ENCODE data around the gene CTDSPL2.
A peak's percentile ranks its signal among the peaks of the same experiment; 100 is the strongest.

The CTDSPL2 gene

DNA sequence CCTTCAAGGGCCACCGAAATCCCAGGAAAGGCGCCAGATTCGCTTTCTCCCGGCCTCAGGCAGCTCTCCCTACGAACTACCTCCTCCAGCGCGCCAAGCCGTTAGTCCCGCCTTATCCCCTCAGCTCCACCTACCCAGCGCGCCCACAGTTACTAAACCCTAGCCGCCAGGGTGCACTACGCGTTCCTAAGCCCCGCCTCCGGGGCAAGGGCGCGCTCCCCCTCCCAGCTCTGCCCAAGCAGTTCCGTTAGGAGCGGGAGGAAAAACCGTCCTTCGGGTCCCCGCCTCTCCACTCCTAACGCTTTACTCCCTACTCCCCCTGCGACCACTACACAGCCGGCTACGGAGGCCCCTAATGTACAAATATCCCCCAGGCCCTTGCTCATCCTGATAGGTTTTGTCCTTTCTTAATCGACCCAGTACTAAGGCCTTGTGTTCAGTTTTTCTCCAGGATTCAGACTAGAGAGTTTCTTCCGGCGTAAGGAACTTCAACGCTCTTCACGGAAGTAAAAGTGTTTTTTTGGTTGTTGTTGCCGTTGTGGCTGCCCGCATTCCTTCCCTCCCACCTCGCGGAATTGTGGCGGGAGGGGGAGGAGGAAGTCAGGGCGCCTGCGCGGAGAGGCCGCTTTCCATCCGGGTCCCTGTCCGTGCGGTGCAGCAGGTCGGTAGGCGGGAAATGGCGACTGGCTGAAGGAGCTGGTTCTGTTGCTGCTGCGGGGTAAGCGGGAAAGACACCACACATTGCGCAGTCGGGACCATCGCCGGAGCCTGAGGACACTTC lies at the start of gene CTDSPL2:
TSS of gene CTDSPL2 (plus strand) at position 655 of the 781 bp plus-strand sequence. CDS start 31,386 bp downstream, outside the sequence.
- peak; percentile 97 for DNase-seq (ENCODE audit: low read depth)
- peak within 1 kb of the TSS; percentile 79 for H3K4me3 ChIP-seq (ENCODE audit: low read length)
- TF ChIP-seq, protein P1, sequence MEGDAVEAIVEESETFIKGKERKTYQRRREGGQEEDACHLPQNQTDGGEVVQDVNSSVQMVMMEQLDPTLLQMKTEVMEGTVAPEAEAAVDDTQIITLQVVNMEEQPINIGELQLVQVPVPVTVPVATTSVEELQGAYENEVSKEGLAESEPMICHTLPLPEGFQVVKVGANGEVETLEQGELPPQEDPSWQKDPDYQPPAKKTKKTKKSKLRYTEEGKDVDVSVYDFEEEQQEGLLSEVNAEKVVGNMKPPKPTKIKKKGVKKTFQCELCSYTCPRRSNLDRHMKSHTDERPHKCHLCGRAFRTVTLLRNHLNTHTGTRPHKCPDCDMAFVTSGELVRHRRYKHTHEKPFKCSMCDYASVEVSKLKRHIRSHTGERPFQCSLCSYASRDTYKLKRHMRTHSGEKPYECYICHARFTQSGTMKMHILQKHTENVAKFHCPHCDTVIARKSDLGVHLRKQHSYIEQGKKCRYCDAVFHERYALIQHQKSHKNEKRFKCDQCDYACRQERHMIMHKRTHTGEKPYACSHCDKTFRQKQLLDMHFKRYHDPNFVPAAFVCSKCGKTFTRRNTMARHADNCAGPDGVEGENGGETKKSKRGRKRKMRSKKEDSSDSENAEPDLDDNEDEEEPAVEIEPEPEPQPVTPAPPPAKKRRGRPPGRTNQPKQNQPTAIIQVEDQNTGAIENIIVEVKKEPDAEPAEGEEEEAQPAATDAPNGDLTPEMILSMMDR (conservative IDR thresholded peaks at IDR 0.05; ENCODE audit: low read depth, low read length): peak; percentile 4

DNA sequence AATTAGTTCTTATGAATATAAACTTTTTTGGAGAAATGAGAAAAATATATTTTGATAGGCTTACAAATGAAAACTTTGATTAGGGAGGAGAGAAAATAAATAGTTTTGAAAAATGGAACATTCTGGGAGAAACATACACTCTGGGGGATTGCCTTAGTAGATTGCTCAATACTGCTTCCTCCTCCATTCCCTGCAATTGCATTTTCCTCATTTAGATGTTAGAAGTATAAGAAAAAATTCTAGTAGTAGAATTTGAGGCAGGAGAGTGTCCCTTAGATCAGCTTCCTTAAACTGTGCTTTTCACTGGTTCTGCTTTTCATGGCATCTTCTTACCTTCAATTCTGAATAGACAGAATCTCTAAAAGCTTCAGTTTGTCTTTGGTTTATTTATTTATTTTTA lies 46.2 kb upstream of the CTDSPL2 start:
- DNase-seq (ENCODE audit: low read depth): no peak
- H3K4me3 ChIP-seq (ENCODE audit: low read length): no peak overlapping the region
- TF ChIP-seq, protein P1 (conservative IDR thresholded peaks at IDR 0.05; ENCODE audit: low read depth, low read length): no peak

DNA sequence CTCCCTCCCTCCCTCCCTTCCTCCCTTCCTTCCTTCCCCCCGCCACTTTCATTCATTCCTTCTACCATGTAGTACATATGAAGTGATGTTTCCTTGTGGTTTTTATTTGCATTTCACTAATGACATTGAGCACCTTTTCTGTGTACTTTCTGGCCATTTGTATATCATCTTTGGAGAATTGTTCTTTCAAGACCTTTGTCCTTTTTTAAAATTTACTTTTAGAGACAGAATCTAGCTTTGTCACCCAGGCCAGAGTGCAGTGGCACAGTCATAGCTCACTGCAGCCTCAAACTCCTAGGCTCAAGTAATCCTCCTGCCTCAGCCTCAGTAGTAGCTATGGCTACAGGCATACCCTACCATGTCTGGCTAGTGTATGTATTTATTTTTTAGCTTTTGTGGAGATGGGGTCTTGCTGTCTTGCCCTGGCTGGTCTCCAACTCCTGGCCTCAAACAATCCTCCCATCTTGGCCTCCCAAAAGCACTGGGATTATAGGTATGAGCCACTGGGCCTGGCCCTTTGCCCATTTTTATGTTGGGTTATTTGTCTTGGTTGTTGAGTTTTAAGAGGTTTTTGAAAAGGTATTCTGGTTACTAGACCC lies 42.0 kb upstream of the CTDSPL2 start:
- TF ChIP-seq, protein P1 (conservative IDR thresholded peaks at IDR 0.05; ENCODE audit: low read depth, low read length): no peak
- no peak overlapping the region for H3K4me3 ChIP-seq (ENCODE audit: low read length)
- DNase-seq (ENCODE audit: low read depth): no peak

DNA sequence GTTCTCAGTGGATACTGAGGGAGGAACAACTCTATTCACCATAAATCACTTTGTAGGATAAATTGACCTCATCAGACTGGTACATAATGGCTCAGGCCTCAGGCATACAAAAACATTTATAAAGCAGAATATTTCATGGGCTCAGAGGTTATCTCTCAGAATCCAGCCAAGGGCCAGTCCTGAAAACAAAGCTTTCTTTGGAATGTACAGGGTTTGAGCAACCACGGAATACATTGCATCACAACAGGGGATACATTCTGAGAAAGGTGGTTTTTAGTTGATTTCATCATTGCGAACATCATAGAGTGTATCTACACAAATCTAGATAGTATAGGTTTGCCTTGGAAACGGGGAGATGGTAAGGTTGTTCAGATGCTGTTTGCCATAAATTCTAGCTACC lies 33.4 kb upstream of the CTDSPL2 start:
- no peak for DNase-seq (ENCODE audit: low read depth)
- TF ChIP-seq, protein P1 (conservative IDR thresholded peaks at IDR 0.05; ENCODE audit: low read depth, low read length): no peak
- no peak overlapping the region for H3K4me3 ChIP-seq (ENCODE audit: low read length)

DNA sequence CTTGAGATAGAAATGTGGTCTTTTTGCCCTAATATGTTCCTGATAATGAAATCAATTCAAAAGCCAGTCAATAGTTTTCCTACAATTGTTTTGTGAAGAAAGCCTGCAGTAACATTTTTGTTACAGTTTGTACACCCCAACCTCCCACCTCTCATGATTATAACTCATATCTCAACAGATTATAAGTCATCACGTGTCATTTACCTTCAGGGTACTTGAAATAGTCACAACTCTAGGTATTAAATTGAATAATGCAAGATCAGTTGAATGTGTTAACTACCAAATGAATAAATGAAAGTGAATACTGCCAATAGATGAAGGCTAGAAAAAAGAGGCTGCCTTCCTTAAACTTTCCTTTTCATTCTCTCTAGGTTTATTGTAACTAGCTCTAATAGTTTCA lies 32.9 kb upstream of the CTDSPL2 start:
- no peak for DNase-seq (ENCODE audit: low read depth)
- TF ChIP-seq, protein P1 (conservative IDR thresholded peaks at IDR 0.05; ENCODE audit: low read depth, low read length): no peak

DNA sequence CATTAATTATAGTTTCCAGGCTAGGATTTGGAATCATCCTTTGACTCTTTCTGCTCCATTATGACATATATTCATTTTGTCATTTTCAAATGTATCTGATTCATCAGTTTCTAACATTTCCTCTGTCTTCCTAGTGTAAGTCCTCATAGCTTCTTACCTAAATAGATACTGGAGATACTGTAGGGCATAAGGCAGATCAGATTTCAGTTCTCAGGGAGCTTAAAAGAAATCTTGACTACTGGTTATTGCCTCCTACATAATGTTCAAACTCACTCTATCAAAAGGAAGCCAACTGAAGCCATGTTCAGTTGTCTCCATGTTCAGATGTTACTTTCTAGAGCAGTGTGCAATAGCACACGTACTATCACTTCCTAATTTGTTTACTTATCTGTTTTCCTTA lies 29.6 kb upstream of the CTDSPL2 start:
- H3K4me3 ChIP-seq (ENCODE audit: low read length): no peak overlapping the region
- TF ChIP-seq, protein P1 (conservative IDR thresholded peaks at IDR 0.05; ENCODE audit: low read depth, low read length): no peak
- no peak for DNase-seq (ENCODE audit: low read depth)

More for the DNA sequence above, 32.9 kb upstream of the CTDSPL2 start:
- no peak overlapping the region for H3K4me3 ChIP-seq (ENCODE audit: low read length)

DNA sequence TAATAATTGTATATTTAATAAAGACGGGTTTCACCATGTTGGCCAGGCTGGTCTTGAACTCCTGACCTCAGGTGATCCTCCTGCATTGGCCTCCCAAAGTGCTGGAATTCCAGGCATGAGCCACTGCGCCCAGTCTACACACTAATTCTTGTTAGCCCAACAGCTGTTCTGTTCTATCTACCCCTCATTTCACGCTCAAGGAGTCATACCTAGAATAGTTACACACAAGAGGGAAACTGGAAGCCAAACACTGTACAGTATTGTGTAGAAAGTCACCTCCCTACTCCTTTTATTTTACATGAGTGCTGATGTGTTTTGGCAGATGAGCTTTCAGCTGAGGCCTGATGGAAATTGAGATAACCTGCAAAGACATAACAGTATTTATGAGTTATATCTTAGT lies 13.4 kb upstream of the CTDSPL2 start:
- no peak for DNase-seq (ENCODE audit: low read depth)
- TF ChIP-seq, protein P1 (conservative IDR thresholded peaks at IDR 0.05; ENCODE audit: low read depth, low read length): no peak
- H3K4me3 ChIP-seq (ENCODE audit: low read length): no peak overlapping the region
